Vagina (tissue), 2 donors: Measurements from ENCODE around the gene GATAD2B.

Source experiments
- POLR2AphosphoS5 ChIP-seq, 2 donors: sonication (generic); formaldehyde crosslinking; IDR thresholded peaks; one replicate each; pipeline ENCODE4 v1.9.0; 2017; ENCODE audit warnings: antibody characterized with exemption in 2 of 2, mild to moderate bottlenecking in 2 of 2, low read depth in 1 of 2; ENCODE audit not compliant: insufficient read depth in 1 of 2
- TF ChIP-seq, protein P1 (sequence below), 3 experiments: fragments of 450-650 bp in 2 of 3; fragments of 200-600 bp in 1 of 3; sonication (generic) in 1 of 3; IDR thresholded peaks; one replicate each; pipeline ENCODE4 v1.5.1; 2017 to 2019; ENCODE audit warnings: antibody characterized with exemption in 3 of 3, mild to moderate bottlenecking in 2 of 3, moderate library complexity in 2 of 3

DNA sequence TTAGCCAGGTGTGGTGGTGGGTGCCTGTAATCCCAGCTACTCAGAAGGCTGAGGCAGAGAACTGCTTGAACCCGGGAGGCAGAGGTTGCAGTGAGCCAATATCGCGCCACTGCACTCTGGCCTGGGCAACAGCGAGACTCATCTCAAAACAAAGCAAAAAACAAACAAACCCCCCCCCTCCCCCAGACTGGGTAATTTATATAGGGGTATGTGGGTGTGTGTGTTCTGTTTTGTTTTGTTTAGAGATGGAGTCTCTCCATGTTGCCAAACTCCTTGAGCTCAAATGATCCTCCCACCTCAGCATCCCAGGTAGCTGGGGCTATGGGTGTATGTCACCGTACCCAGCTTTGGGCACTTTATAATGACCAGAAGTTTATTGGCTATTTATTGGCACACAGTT lies 74.0 kb downstream of the GATAD2B start:
- TF ChIP-seq, protein P1, sequence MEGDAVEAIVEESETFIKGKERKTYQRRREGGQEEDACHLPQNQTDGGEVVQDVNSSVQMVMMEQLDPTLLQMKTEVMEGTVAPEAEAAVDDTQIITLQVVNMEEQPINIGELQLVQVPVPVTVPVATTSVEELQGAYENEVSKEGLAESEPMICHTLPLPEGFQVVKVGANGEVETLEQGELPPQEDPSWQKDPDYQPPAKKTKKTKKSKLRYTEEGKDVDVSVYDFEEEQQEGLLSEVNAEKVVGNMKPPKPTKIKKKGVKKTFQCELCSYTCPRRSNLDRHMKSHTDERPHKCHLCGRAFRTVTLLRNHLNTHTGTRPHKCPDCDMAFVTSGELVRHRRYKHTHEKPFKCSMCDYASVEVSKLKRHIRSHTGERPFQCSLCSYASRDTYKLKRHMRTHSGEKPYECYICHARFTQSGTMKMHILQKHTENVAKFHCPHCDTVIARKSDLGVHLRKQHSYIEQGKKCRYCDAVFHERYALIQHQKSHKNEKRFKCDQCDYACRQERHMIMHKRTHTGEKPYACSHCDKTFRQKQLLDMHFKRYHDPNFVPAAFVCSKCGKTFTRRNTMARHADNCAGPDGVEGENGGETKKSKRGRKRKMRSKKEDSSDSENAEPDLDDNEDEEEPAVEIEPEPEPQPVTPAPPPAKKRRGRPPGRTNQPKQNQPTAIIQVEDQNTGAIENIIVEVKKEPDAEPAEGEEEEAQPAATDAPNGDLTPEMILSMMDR (IDR thresholded peaks at IDR 0.05), result no peak
- no peak for TF ChIP-seq POLR2AphosphoS5 (IDR thresholded peaks at IDR 0.05; ENCODE audit: insufficient read depth in 1 of 2, low read depth in 1 of 2)
